ENCODE data around the gene EVA1A.

Gene EVA1A

GRCh38 chr2:75547345-75548035, 13.2 kb downstream of the EVA1A start:
- in situ Hi-C loops (cut with HindIII; ENCODE audit: low sequenced_read_pairs) = no loop called here

GRCh38 chr2:75545922-75546321, 14.8 kb downstream of the EVA1A start:
- in situ Hi-C loops (cut with HindIII; ENCODE audit: low sequenced_read_pairs) = no loop called here

GRCh38 chr2:75545387-75545786, 15.4 kb downstream of the EVA1A start:
- in situ Hi-C loops (cut with HindIII; ENCODE audit: low sequenced_read_pairs) = no loop called here

GRCh38 chr2:75543446-75543845, 17.3 kb downstream of the EVA1A start:
- in situ Hi-C loops (cut with HindIII; ENCODE audit: low sequenced_read_pairs) = no loop called here

- in situ Hi-C loops (cut with HindIII; ENCODE audit: low sequenced_read_pairs) = no loop called here
These were observed 19.3 kb downstream of the EVA1A start for GRCh38 chr2:75541430-75541829.

- in situ Hi-C loops (cut with HindIII; ENCODE audit: low sequenced_read_pairs) = no loop called here
These were observed 19.7 kb downstream of the EVA1A start for GRCh38 chr2:75540994-75541393.

GRCh38 chr2:75539955-75540716, 20.6 kb downstream of the EVA1A start:
- in situ Hi-C loops (cut with HindIII; ENCODE audit: low sequenced_read_pairs) = no loop called here

- in situ Hi-C loops (cut with HindIII; ENCODE audit: low sequenced_read_pairs) = no loop called here
These were observed 21.9 kb downstream of the EVA1A start for GRCh38 chr2:75538521-75539490.

GRCh38 chr2:75537658-75538057, 23.1 kb downstream of the EVA1A start:
- in situ Hi-C loops (cut with HindIII; ENCODE audit: low sequenced_read_pairs) = no loop called here

- in situ Hi-C loops (cut with HindIII; ENCODE audit: low sequenced_read_pairs) = no loop called here
These were observed 27.6 kb downstream of the EVA1A start for GRCh38 chr2:75533135-75533534.

- in situ Hi-C loops (cut with HindIII; ENCODE audit: low sequenced_read_pairs) = no loop called here
These were observed 28.3 kb downstream of the EVA1A start for GRCh38 chr2:75532488-75532887.

GRCh38 chr2:75528221-75528977, 32.3 kb downstream of the EVA1A start:
- in situ Hi-C loops (cut with HindIII; ENCODE audit: low sequenced_read_pairs) = no loop called here

- in situ Hi-C loops (cut with HindIII; ENCODE audit: low sequenced_read_pairs) = no loop called here
These were observed 33.1 kb downstream of the EVA1A start for GRCh38 chr2:75527676-75528075.

- in situ Hi-C loops (cut with HindIII; ENCODE audit: low sequenced_read_pairs) = no loop called here
These were observed 33.9 kb downstream of the EVA1A start for GRCh38 chr2:75526842-75527241.

GRCh38 chr2:75525434-75526310, 35.1 kb downstream of the EVA1A start:
- in situ Hi-C loops (cut with HindIII; ENCODE audit: low sequenced_read_pairs) = no loop called here

- in situ Hi-C loops (cut with HindIII; ENCODE audit: low sequenced_read_pairs) = loop anchor here (5.0 kb wide), 1 partner anchor 83 kb away; no protein-coding TSS in a partner anchor
These were observed 36.3 kb downstream of the EVA1A start for GRCh38 chr2:75524276-75524911.

GRCh38 chr2:75523313-75524275, 37.1 kb downstream of the EVA1A start:
- in situ Hi-C loops (cut with HindIII; ENCODE audit: low sequenced_read_pairs) = loop anchor here (5.0 kb wide), 1 partner anchor 84 kb away; no protein-coding TSS in a partner anchor

All from endothelial cell of hepatic sinusoid (primary cell).